Coronary artery (tissue), 2 donors: Measurements from ENCODE around the gene TMEM212.
A peak's percentile ranks its signal among the peaks of the same experiment; 100 is the strongest.
"Not testable (repeated sequence)": the region's sequence is repeated elsewhere in the genome, so short reads cannot be mapped to it uniquely, and the experiment has no call there.

Experiments
- DNase-seq: peaks from one replicate; pipeline ENCODE4 v3.0.0-alpha.2; 2017; ENCODE audit warnings: low spot score
- H3K27ac ChIP-seq, 2 donors: fragments of 200-600 bp; sonication (generic); one replicate each; pipeline ENCODE4 v1.5.1; 2016 to 2019
- H3K4me3 ChIP-seq: fragments of 200-600 bp; sonication (generic); 2 replicates; pipeline ENCODE4 v1.5.1; 2016; ENCODE audit warnings: mild to moderate bottlenecking, moderate library complexity
- CTCF ChIP-seq: fragments of 200-600 bp; sonication (generic); IDR thresholded peaks from one replicate; pipeline ENCODE4 v1.5.1; 2019; ENCODE audit warnings: antibody characterized with exemption

Gene TMEM212

GRCh38 chr3:171812811-171813210 is 30.3 kb upstream of the TMEM212 start:
- DNase-seq: no peak
- Histone ChIP-seq H3K4me3 (no peak overlapping the region), H3K27ac (no peak overlapping the region)
- TF ChIP-seq CTCF: no peak

- TF ChIP-seq CTCF: no peak
- peak overlapping the region; percentile 16 to 23 for H3K27ac ChIP-seq
- DNase-seq: no peak
- no peak overlapping the region for H3K4me3 ChIP-seq
Observed at GRCh38 chr3:171813278-171813896, 29.8 kb upstream of the TMEM212 start.

GRCh38 chr3:171813897-171814460 is 29.2 kb upstream of the TMEM212 start:
- TF ChIP-seq CTCF: no peak
- DNase-seq: no peak
- Histone ChIP-seq H3K4me3 (no peak overlapping the region), H3K27ac (peak overlapping the region; percentile 16 to 23)

GRCh38 chr3:171814662-171815061 is 28.5 kb upstream of the TMEM212 start:
- not testable (repeated sequence) for H3K27ac ChIP-seq, DNase-seq, H3K4me3 ChIP-seq

GRCh38 chr3:171815973-171816595 is 27.1 kb upstream of the TMEM212 start:
- no peak overlapping the region for H3K4me3 ChIP-seq
- no peak for DNase-seq
- TF ChIP-seq CTCF: no peak
- H3K27ac ChIP-seq: no peak overlapping the region

- Histone ChIP-seq H3K4me3 (no peak overlapping the region), H3K27ac (no peak overlapping the region)
- DNase-seq: no peak
- TF ChIP-seq CTCF: no peak
Observed at GRCh38 chr3:171817074-171817800, 25.9 kb upstream of the TMEM212 start.

- no peak for DNase-seq
- TF ChIP-seq CTCF: no peak
- no peak overlapping the region for H3K27ac ChIP-seq
- H3K4me3 ChIP-seq: no peak overlapping the region
Observed at GRCh38 chr3:171821044-171821443, 22.1 kb upstream of the TMEM212 start.
